Peyer's patch (tissue), 4 donors: Measurements from ENCODE around the gene MRPL46. TPM values are rescaled to one million over a fixed set of nuclear protein-coding genes. Genes with fewer than 3 reads are reported as not detected.

Experiments used
- DNase-seq, 3 donors: peaks; one replicate each; pipeline ENCODE4 v3.0.0-alpha.2; 2017 to 2019
- H3K27ac ChIP-seq, 4 donors: fragments of 200-600 bp; sonication (generic); one replicate each; pipeline ENCODE4 v1.5.1; 2016 to 2019
- H3K27me3 ChIP-seq, 2 donors: fragments of 200-600 bp; sonication (generic); one replicate each; pipeline ENCODE4 v1.5.1; 2019
- H3K36me3 ChIP-seq, 3 donors: fragments of 200-600 bp; sonication (generic); one replicate each; pipeline ENCODE4 v1.5.1; 2016 to 2019
- H3K4me1 ChIP-seq, 4 donors: fragments of 200-600 bp; sonication (generic); one replicate each; pipeline ENCODE4 v1.5.1; 2016 to 2019
- H3K4me3 ChIP-seq, 4 donors: fragments of 200-600 bp; sonication (generic); 1 replicate in 3 of 4; 2 replicates in 1 of 4; pipeline ENCODE4 v1.5.1; 2016 to 2019; ENCODE audit warnings: mild to moderate bottlenecking in 1 of 4
- H3K9me3 ChIP-seq, 4 donors: fragments of 200-600 bp; sonication (generic); one replicate each; pipeline ENCODE4 v1.5.1; 2016 to 2019; ENCODE audit warnings: mild to moderate bottlenecking in 1 of 4
- POLR2A ChIP-seq, 2 donors: fragments of 450-650 bp; IDR thresholded peaks; one replicate each; pipeline ENCODE4 v1.5.1; 2017; ENCODE audit warnings: antibody characterized with exemption in 2 of 2, mild to moderate bottlenecking in 2 of 2, moderate library complexity in 2 of 2
- total RNA-seq, 4 donors: library from RNA; depleted of rRNA; stranded (reverse); fragments of >200 nt; gene quantifications; one replicate each; pipeline ENCODE4 v1.1.0, GENCODE V29; 2016
- TF ChIP-seq, protein P1 (sequence below), 6 experiments: fragments of 450-650 bp in 4 of 6; fragments of 200-600 bp in 2 of 6; sonication (generic) in 1 of 6; IDR thresholded peaks; one replicate each; pipeline ENCODE4 v1.5.1; 2017 to 2019; ENCODE audit warnings: antibody characterized with exemption in 6 of 6, mild to moderate bottlenecking in 3 of 6, moderate library complexity in 1 of 6

MRPL46 gene
- total RNA-seq, 4 donors from 2014 or later: 13.7 to 23.3 (median 18.5) TPM

DNA sequence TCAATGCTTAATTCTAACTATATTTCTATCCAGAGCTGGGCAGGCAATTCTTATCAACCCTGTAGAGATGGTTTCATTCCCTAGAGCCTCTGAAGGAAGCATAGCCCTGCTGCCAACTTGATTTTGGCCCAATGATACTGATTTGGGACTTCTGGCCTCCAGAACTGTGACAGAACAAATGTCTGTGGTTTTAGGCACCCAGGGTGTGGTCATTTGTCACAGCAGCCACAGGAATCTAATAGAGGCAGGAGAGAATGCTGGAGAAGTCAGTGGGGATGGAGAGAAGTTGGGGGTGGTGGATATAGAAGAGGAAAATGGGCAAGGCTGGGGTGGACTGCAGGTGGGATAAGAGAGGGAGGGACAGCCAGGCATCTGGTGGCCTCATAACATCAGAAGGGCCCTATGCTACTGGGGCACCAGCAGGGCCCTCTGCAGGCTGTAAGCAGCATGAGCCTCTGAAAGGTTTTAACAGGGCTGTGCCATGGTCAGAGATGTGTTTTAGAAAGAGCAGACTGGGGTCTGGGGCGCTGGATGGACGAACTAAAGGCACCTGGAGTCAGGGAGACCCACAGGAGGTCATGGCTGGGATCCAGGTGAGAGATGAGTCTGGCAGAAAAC is 20.1 kb upstream of the MRPL46 start:
- no peak for DNase-seq
- no peak for TF ChIP-seq POLR2A (IDR thresholded peaks at IDR 0.05)
- TF ChIP-seq, protein P1, sequence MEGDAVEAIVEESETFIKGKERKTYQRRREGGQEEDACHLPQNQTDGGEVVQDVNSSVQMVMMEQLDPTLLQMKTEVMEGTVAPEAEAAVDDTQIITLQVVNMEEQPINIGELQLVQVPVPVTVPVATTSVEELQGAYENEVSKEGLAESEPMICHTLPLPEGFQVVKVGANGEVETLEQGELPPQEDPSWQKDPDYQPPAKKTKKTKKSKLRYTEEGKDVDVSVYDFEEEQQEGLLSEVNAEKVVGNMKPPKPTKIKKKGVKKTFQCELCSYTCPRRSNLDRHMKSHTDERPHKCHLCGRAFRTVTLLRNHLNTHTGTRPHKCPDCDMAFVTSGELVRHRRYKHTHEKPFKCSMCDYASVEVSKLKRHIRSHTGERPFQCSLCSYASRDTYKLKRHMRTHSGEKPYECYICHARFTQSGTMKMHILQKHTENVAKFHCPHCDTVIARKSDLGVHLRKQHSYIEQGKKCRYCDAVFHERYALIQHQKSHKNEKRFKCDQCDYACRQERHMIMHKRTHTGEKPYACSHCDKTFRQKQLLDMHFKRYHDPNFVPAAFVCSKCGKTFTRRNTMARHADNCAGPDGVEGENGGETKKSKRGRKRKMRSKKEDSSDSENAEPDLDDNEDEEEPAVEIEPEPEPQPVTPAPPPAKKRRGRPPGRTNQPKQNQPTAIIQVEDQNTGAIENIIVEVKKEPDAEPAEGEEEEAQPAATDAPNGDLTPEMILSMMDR (IDR thresholded peaks at IDR 0.05): no peak
- Histone ChIP-seq H3K27ac (no peak overlapping the region), H3K4me1 (no peaks in the 10 kb centered on the region), H3K4me3 (no peak overlapping the region), H3K9me3 (no peaks in the 10 kb centered on the region), H3K36me3 (no peaks in the 10 kb centered on the region), H3K27me3 (no peaks in the 10 kb centered on the region)

DNA sequence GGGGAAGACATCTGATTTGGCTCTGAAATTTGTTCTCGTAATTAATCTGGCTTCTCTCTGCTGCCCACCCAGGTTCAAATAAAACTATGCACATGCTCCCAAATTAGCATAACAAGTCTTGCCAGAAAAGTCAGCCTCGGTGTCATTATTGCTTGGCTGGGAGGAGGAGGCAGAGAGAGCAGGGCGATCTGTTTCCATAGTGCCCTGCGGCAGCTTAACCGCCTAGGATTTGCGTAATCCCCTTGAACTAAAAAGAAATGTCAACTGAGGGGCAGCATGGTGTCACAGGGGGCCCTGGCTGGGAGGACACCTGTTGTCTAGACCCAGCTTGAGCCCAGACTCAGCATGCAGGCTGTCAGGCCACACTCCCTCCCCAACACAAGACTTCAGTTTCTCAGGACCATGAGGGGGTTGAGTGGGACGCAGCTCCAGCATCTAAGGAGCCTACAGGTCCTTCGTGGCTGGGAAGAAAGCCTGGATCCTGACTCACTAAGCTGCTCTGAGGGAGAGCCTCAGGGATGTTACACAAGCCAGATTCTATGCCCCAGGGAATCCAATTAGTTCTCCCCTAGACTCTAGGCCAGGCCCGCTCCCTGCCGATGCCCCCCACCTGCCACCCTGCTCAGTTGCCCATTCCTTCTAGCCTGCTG is 17.6 kb upstream of the MRPL46 start:
- DNase-seq: no peak
- TF ChIP-seq, protein P1 (IDR thresholded peaks at IDR 0.05): no peak
- no peak for TF ChIP-seq POLR2A (IDR thresholded peaks at IDR 0.05)
- H3K4me1 ChIP-seq: no peaks in the 10 kb centered on the region

DNA sequence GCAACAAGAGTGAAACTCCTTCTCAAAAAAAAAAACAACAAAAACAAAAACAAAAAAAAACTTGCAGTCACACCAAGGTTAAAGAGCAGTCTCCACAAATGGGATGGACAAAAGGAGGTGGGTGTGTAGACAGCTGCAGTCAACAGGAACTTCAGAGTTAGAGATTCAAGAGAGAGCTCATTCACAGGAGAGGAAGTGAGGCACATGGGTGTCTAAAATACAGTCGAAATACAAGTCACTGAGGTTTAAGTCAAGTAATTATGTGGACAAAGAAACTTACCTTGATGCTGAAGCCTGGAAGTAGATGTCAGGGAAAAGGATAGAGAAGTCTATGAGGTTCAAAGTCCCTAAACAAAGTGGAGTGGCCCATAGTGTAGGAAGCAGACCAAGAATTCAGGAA is 15.1 kb upstream of the MRPL46 start:
- TF ChIP-seq POLR2A (IDR thresholded peaks at IDR 0.05): no peak
- TF ChIP-seq, protein P1 (IDR thresholded peaks at IDR 0.05): no peak

More for the DNA sequence above, 17.6 kb upstream of the MRPL46 start:
- Histone ChIP-seq H3K4me3 (no peak overlapping the region), H3K27ac (no peak overlapping the region), H3K9me3 (no peaks in the 10 kb centered on the region), H3K36me3 (no peaks in the 10 kb centered on the region), H3K27me3 (no peaks in the 10 kb centered on the region)

DNA sequence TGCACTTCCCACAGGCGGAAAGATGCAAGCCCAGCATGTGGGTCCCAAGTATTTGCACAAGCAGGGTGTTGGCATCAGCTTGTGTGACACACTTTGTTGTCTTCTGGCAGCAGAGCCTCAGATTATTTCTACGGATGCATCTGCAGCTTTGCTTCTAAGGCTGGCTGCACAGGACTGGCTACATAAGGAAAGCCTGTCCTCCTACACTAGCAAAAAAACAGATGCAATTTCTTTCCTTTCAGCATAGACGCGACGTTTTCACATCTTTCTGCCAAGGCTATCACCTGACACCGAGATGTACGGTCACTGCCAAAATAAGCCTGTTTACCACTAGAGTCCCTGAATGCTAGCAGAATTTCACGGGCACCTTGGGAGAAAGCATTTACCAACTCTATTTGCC is 13.8 kb upstream of the MRPL46 start:
- TF ChIP-seq, protein P1 (IDR thresholded peaks at IDR 0.05): no peak
- no peak for TF ChIP-seq POLR2A (IDR thresholded peaks at IDR 0.05)
- H3K4me1 ChIP-seq: no peaks in the 10 kb centered on the region
- H3K27me3 ChIP-seq: no peaks in the 10 kb centered on the region
- no peak overlapping the region for H3K4me3 ChIP-seq
- no peak overlapping the region for H3K27ac ChIP-seq
- H3K9me3 ChIP-seq: no peaks in the 10 kb centered on the region
- DNase-seq: no peak
- H3K36me3 ChIP-seq: peaks cover 0 to 27% (median 0%) of the 10 kb centered on the region in 3 donors

More for the DNA sequence above, 15.1 kb upstream of the MRPL46 start:
- Histone ChIP-seq H3K27me3 (no peaks in the 10 kb centered on the region), H3K4me3 (no peak overlapping the region), H3K36me3 (peaks cover 0 to 16% (median 0%) of the 10 kb centered on the region in 3 donors), H3K27ac (no peak overlapping the region), H3K9me3 (no peaks in the 10 kb centered on the region), H3K4me1 (no peaks in the 10 kb centered on the region)
- no peak for DNase-seq

DNA sequence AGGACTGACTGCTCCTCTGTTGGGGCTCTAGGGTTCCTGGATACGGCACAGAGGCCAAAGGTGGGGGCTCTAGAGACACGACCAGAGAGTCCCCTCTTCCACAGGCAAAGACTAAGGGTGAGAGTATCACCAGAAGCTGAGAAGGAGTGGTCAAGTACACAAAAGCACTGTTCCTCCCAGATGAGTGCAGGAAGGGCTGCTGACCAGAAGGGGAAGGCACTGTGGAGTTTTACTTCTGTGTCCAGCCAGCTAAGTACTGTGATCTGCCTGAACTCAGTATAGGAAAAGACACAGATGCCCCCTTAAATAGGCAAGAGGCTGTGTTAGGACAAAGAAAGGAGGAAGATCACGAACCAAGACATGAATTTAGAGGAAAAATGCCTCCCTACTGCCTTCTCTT is 12.0 kb upstream of the MRPL46 start:
- no peaks in the 10 kb centered on the region for H3K9me3 ChIP-seq
- H3K36me3 ChIP-seq: peaks cover 0 to 43% (median 0%) of the 10 kb centered on the region in 3 donors
- H3K27me3 ChIP-seq: no peaks in the 10 kb centered on the region
- H3K4me1 ChIP-seq: no peaks in the 10 kb centered on the region
- H3K27ac ChIP-seq: no peak overlapping the region
- no peak overlapping the region for H3K4me3 ChIP-seq
- DNase-seq: no peak
- TF ChIP-seq, protein P1 (IDR thresholded peaks at IDR 0.05): no peak
- TF ChIP-seq POLR2A (IDR thresholded peaks at IDR 0.05): no peak
